HepG2 (cell line): Measurements from ENCODE around the gene CAPRIN1. TPM values are rescaled to one million over a fixed set of nuclear protein-coding genes. Genes with fewer than 3 reads are reported as not detected.
A peak's percentile ranks its signal among the peaks of the same experiment; 100 is the strongest.

Experiments used
- ATAC-seq: fragments of 200-7000 bp; cut with Tn5 transposase; 3 replicates; pipeline ENCODE4 v1.9.1; 2020; ENCODE audit warnings: mild to moderate bottlenecking, moderate library complexity
- BruUV-seq: library from RNA; stranded (reverse); fragments of 400-500 nt; replicated peaks from 2 replicates; lab custom pipeline; 2021; lab: Mats Ljungman, UMichigan
- CTCF ChIA-PET: fragments of 300-600 bp; formaldehyde crosslinking; extraction: SDS; loops from one replicate; lab custom pipeline; 2021; ENCODE audit warnings: low total read pairs, inconsistent platforms, low intra/inter-chr PET ratio; lab: Yijun Ruan, JAX
- POLR2A ChIA-PET: fragments of 350-600 bp; sonication (Branson Sonifier 250); formaldehyde crosslinking; loops from one replicate; lab custom pipeline; 2020; ENCODE audit warnings: antibody characterized with exemption, inconsistent platforms; lab: Yijun Ruan, JAX
- DNase-seq: peaks from one replicate; pipeline ENCODE4 v3.0.0-alpha.2; 2015; ENCODE audit warnings: low spot score
- FAIRE-seq: peaks from 3 replicates; lab custom pipeline; 2011; peaks lifted over from hg19 to GRCh38; lab: Jason Lieb, UNC
- H2AFZ ChIP-seq: one replicate; pipeline ENCODE4 v1.6.1; 2011; ENCODE audit warnings: low read length, inconsistent platforms
- H3K27ac ChIP-seq: fragments of 300-600 bp; 3 replicates; pipeline ENCODE4 v1.8.0; 2011; ENCODE audit warnings: mixed run types, mild to moderate bottlenecking, mixed read lengths, low read length, inconsistent platforms; ENCODE audit not compliant: insufficient read depth; ENCODE audit errors: extremely low read length
- H3K27me3 ChIP-seq, 2 experiments: fragments of 200-600 bp in 1 of 2; 2 replicates in 1 of 2; 3 replicates in 1 of 2; pipeline versions ENCODE4 v1.6.0 to v1.8.0; 2011; ENCODE audit warnings: low read length in 2 of 2, mild to moderate bottlenecking in 2 of 2, moderate library complexity in 2 of 2, inconsistent platforms in 1 of 2; ENCODE audit not compliant: insufficient read depth in 2 of 2, control insufficient read depth in 1 of 2
- H3K36me3 ChIP-seq, 2 experiments: fragments of 200-600 bp in 1 of 2; replicated peaks in 1 of 2; 2 replicates in 1 of 2; 3 replicates in 1 of 2; pipeline versions ENCODE4 v1.5.1 to v1.8.0; 2011; ENCODE audit warnings: low read length in 2 of 2, inconsistent platforms in 1 of 2; ENCODE audit not compliant: insufficient read depth in 2 of 2, control insufficient read depth in 1 of 2
- H3K4me1 ChIP-seq: 2 replicates; pipeline ENCODE4 v1.5.1; 2012; ENCODE audit warnings: low read length, inconsistent platforms; ENCODE audit not compliant: insufficient read depth
- H3K4me2 ChIP-seq: 2 replicates; pipeline ENCODE4 v1.6.0; 2011; ENCODE audit warnings: low read depth, low read length, inconsistent platforms
- H3K4me3 ChIP-seq, 3 experiments: fragments of 200-600 bp in 1 of 3; sonication (generic), shearing (Covaris generic) in 1 of 3; replicated peaks in 1 of 3; 2 replicates each; pipeline ENCODE4 v1.5.1; 2011 to 2016; ENCODE audit warnings: low read length in 3 of 3, inconsistent platforms in 2 of 3, low read depth in 2 of 3, mild to moderate bottlenecking in 2 of 3, control low read depth in 1 of 3, mixed read lengths in 1 of 3; ENCODE audit not compliant: insufficient read depth in 1 of 3
- H3K79me2 ChIP-seq: one replicate; pipeline ENCODE4 v1.6.1; 2011; ENCODE audit warnings: low read length, inconsistent platforms; ENCODE audit not compliant: insufficient read depth
- H3K9ac ChIP-seq: 2 replicates; pipeline ENCODE4 v1.6.0; 2011; ENCODE audit warnings: mild to moderate bottlenecking, low read depth, low read length, inconsistent platforms; ENCODE audit not compliant: insufficient read depth
- H3K9me3 ChIP-seq: 2 replicates; pipeline ENCODE4 v1.5.1; 2012; ENCODE audit warnings: mild to moderate bottlenecking, low read length
- H4K20me1 ChIP-seq: 2 replicates; pipeline ENCODE4 v1.6.0; 2011; ENCODE audit warnings: inconsistent platforms, mild to moderate bottlenecking, low read length, moderate library complexity; ENCODE audit not compliant: insufficient read depth
- ARHGAP35 ChIP-seq: sonication (generic); formaldehyde crosslinking; IDR thresholded peaks from 2 replicates; pipeline ENCODE4 v1.9.0; 2022; ENCODE audit warnings: mild to moderate bottlenecking, inconsistent platforms, moderate library complexity, missing genetic modification reagents, borderline replicate concordance
- BATF2 ChIP-seq: sonication (generic); formaldehyde crosslinking; IDR thresholded peaks from 2 replicates; pipeline ENCODE4 v1.8.0; 2022; ENCODE audit warnings: mild to moderate bottlenecking, missing genetic modification reagents, moderate library complexity
- TGIF2 ChIP-seq: IDR thresholded peaks from 2 replicates; pipeline ENCODE4 v1.6.1; 2016; ENCODE audit warnings: control low read depth, missing compliant biosample characterization
- ZC3H4 ChIP-seq: sonication (generic); formaldehyde crosslinking; IDR thresholded peaks from 2 replicates; pipeline ENCODE4 v1.4.0; 2020; ENCODE audit warnings: missing genetic modification reagents, borderline replicate concordance
- ZNF136 ChIP-seq: sonication (generic); formaldehyde crosslinking; IDR thresholded peaks from 2 replicates; pipeline ENCODE4 v1.8.1; 2022; ENCODE audit warnings: low read depth, mild to moderate bottlenecking, moderate library complexity, missing genetic modification reagents
- ZNF234 ChIP-seq: sonication (generic); formaldehyde crosslinking; conservative IDR thresholded peaks from 2 replicates; pipeline ENCODE4 v1.5.1; 2020; ENCODE audit warnings: mild to moderate bottlenecking, missing genetic modification reagents
- ZNF280B ChIP-seq: sonication (generic); formaldehyde crosslinking; IDR thresholded peaks from 2 replicates; pipeline ENCODE4 v1.5.0; 2020; ENCODE audit warnings: missing genetic modification reagents, mild to moderate bottlenecking, borderline replicate concordance
- ZNF326 ChIP-seq: sonication (generic); formaldehyde crosslinking; IDR thresholded peaks from 2 replicates; pipeline ENCODE4 v1.4.0; 2020; ENCODE audit warnings: missing genetic modification reagents, borderline replicate concordance
- ZNF432 ChIP-seq: sonication (generic); formaldehyde crosslinking; IDR thresholded peaks from 2 replicates; pipeline ENCODE4 v1.5.0; 2020; ENCODE audit warnings: missing genetic modification reagents, mild to moderate bottlenecking, borderline replicate concordance
- ZNF572 ChIP-seq: sonication (generic); formaldehyde crosslinking; IDR thresholded peaks from 2 replicates; pipeline ENCODE4 v1.5.1; 2020; ENCODE audit warnings: mild to moderate bottlenecking, missing genetic modification reagents
- ZNF652 ChIP-seq: IDR thresholded peaks from 2 replicates; pipeline ENCODE4 v1.6.1; 2016; ENCODE audit warnings: low read depth, borderline replicate concordance
- WGBS: methylation state at CpG from one replicate; pipeline ENCODE4 v1.1.6; 2017; ENCODE audit warnings: low lambda C conversion rate; 5-methylcytosine and 5-hydroxymethylcytosine counted together
- in situ Hi-C: cut with HindIII; loops from 2 replicates; pipeline ENCODE4 v1.10.0; 2017; ENCODE audit warnings: low pct_unique_long_range_greater_than_20kb; ENCODE audit not compliant: extremely low pct_ligation_motif_present
- intact Hi-C: fragments of 100-400 bp; cut with micrococcal nuclease; formaldehyde crosslinking; loops from one replicate; pipeline ENCODE4 v1.10.0; 2022; ENCODE audit not compliant: unreplicated experiment
- polyA plus RNA-seq, 8 experiments: library from polyadenylated mRNA; depleted of rRNA in 3 of 8; stranded (reverse) in 7 of 8; unstranded in 1 of 8; fragments of >200 nt; fragmentation: Illumina TruSeq in 4 of 8; extraction: Trizol in 4 of 8; gene quantifications; 2 replicates each; pipeline versions ENCODE4 v1.2.1 to v1.2.3, GENCODE V29; 2011 to 2016; ENCODE audit warnings: low read depth in 4 of 8, missing spikeins in 1 of 8, mixed read lengths in 1 of 8; ENCODE audit not compliant: insufficient read depth in 1 of 8
- total RNA-seq, 5 experiments: library from RNA; depleted of rRNA; stranded (reverse); fragments of >200 nt; fragmentation: Illumina TruSeq; extraction: Trizol; gene quantifications; 2 replicates each; pipeline ENCODE4 v1.2.3, GENCODE V29; 2016; ENCODE audit warnings: low read depth in 1 of 5

Gene CAPRIN1
- total and polyA plus RNA-seq, 2 of the 13 experiments (the other 11 are each of a cell fraction or from before 2014, with no cell fraction given), result 114 to 162 TPM

- Histone ChIP-seq H4K20me1 (peaks cover 70% of the 10 kb centered on the region), H3K79me2 (peaks cover 93% of the 10 kb centered on the region), H3K9ac (no peak overlapping the region), H2AFZ (no peak overlapping the region), H3K36me3 (peaks cover 2 to 18% of the 10 kb centered on the region in 2 experiments), H3K9me3 (no peaks in the 10 kb centered on the region), H3K27ac (no peak overlapping the region), H3K4me1 (peaks cover 59% of the 10 kb centered on the region), H3K4me3 (0 out of 6 replicates have a peak overlapping the region, but pooled peaks of 1 of the 3 experiments have one; percentile 4), H3K27me3 (no peaks in the 10 kb centered on the region), H3K4me2 (peak overlapping the region; percentile 67)
- in situ Hi-C loops, result no loop called here
- ChIA-PET CTCF (no interaction called here), POLR2A (no interaction called here)
- WGBS, result 48% methylated on average over 2 of the region's 2 CpGs
- BruUV-seq, result no TSS peak
- FAIRE-seq (no peak), ATAC-seq (no peak), DNase-seq (no peak)
- intact Hi-C loops, result no loop called here
- peak; percentile 76 for TF ChIP-seq ZNF652 (CRISPR knock-in tag)
- no peak for TF ChIP-seq ZNF234 (CRISPR knock-in tag)
These were observed 5.1 kb downstream of the CAPRIN1 start for GRCh38 chr11:34056672-34057071.

- Histone ChIP-seq H3K9ac (no peak overlapping the region), H4K20me1 (peaks cover 84% of the 10 kb centered on the region), H3K4me1 (peaks cover 28% of the 10 kb centered on the region), H3K27me3 (no peaks in the 10 kb centered on the region), H3K4me3 (no peak overlapping the region), H3K36me3 (peaks cover 2 to 26% of the 10 kb centered on the region in 2 experiments; a peak in 4 of 5 replicates), H3K79me2 (peaks cover 90% of the 10 kb centered on the region), H3K27ac (no peak overlapping the region), H3K9me3 (no peaks in the 10 kb centered on the region), H2AFZ (no peak overlapping the region), H3K4me2 (no peak overlapping the region)
- POLR2A ChIA-PET, result no interaction called here
- no peak for DNase-seq
- TSS peak; percentile 12 for BruUV-seq
- ATAC-seq, result no peak
- 98% methylated on average over 2 of the region's 2 CpGs for WGBS
- no peak for TF ChIP-seq ARHGAP35 (CRISPR knock-in tag)
- no peak for TF ChIP-seq ZNF326 (CRISPR knock-in tag)
- TF ChIP-seq ZNF280B (CRISPR knock-in tag), result no peak
- no peak for TF ChIP-seq ZNF432
- no peak for TF ChIP-seq ZNF136 (CRISPR knock-in tag)
- no peak for TF ChIP-seq TGIF2 (CRISPR knock-in tag)
- no peak for TF ChIP-seq ZC3H4 (CRISPR knock-in tag)
- TF ChIP-seq ZNF572 (CRISPR knock-in tag), result no peak
- TF ChIP-seq BATF2, result no peak
- intact Hi-C loops (no loop called here), in situ Hi-C loops (no loop called here)
- no peak for FAIRE-seq
- CTCF ChIA-PET, result no interaction called here
These were observed 11.7 kb downstream of the CAPRIN1 start for GRCh38 chr11:34063061-34063795.
